HG03135 (cell line): ENCODE results near the gene SEL1L2.

Experiments
- ATAC-seq: cut with Tn5 transposase; IDR thresholded peaks from one replicate; pipeline ENCODE4 v1.9.1; 2021; ENCODE audit warnings: mild to moderate bottlenecking, moderate library complexity; ENCODE audit not compliant: unreplicated experiment

SEL1L2 gene

GRCh38 chr20:13930281-13930680 lies 60.1 kb downstream of the SEL1L2 start:
- no peak for ATAC-seq

DNA sequence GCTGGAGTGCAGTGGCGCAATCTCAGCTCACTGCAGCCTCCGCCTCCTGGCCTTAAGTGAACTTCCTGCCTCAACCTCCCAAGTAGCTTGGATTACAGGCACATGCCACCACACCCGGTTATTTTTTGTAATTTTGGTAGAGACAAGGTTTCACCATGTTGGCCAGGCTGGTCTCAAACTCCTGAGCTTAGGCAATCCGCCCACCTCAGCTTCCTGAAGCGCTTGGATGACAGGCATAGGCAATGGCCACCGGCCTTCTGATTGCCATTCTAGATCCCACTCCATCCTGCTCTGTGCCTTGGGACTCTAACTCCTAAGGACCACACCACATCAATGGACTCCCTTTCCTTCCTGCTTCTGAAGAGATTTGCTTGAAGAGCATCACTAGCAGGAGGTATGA lies 60.6 kb downstream of the SEL1L2 start:
- ATAC-seq, result no peak

DNA sequence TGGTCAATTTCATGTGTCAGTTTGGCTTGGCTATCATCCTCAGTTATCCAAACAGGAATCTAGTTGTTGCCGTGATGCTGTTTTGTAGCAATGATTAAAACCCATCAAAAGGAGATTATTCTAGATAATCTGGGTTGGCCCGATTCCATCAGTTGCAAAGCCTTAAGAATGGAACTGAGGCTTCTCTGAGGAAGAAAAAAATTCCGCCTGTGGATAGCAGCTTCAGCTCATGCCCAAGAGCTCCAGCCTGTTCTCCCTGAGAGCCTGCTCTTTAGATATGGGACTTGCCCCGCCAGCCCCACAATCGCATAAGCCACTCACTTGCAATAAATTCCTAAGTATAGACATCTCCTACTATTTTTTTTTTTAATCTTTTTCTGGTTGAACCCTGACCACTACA lies 61.5 kb downstream of the SEL1L2 start:
- no peak for ATAC-seq

DNA sequence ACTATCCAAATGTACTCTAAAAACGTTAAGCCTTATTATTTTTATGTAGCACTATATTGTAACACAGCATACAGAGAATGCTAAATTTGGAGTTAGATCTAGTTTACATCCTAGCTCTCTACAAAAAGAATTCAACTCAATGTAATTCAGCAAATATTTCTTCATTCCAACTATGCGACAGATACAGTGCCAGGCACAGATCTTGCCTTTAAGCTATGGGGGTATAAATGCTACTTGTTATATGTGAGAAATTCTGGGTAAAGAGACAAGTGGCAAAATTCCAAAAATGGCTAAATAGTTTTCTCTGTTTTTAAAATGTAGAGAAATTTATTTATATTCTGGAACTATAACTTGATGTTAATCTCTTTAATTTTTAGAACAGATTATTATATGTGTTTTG lies 63.2 kb downstream of the SEL1L2 start:
- no peak for ATAC-seq

DNA sequence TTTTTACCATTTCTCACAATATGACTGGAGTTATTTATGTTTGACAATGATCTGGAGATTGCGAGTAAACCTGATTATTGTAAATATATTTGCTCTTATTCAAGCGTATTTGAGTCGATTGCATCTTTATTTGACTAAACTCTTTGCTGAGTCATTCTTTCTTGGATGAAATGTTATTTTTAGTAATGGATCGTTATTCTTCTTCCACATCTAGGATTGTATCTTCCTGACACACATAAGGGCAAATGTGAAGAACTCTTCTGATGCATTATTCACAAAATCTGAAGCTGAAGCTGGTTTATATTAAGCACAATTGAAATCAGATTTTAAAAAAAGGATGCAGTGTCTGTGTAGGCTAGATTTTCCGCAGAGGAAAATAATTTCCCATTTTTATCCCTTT lies 68.2 kb downstream of the SEL1L2 start:
- ATAC-seq, result no peak

DNA sequence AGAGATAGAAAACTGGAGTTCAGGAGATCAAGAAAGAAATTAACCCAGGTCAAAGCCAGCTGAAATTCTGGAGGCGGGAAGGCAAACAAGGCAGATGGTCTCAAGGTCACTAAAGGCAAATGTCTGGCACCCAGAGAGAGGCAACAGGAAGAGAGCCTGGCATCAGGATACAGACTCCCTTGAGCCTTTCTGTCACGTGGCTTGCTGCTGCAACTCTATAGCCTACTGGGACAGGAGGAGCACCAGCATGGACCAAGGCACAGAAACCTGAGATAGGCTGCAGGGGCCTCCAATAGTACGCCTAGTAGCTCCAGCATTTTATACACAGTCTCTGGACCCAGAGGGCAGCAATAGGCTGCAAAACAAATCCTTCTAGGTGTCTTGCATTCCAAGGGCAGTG lies 75.1 kb downstream of the SEL1L2 start:
- ATAC-seq, result no peak

- ATAC-seq, result no peak
Measured at GRCh38 chr20:13913572-13913971, 76.8 kb downstream of the SEL1L2 start.

GRCh38 chr20:13913131-13913530 lies 77.3 kb downstream of the SEL1L2 start:
- ATAC-seq, result no peak

DNA sequence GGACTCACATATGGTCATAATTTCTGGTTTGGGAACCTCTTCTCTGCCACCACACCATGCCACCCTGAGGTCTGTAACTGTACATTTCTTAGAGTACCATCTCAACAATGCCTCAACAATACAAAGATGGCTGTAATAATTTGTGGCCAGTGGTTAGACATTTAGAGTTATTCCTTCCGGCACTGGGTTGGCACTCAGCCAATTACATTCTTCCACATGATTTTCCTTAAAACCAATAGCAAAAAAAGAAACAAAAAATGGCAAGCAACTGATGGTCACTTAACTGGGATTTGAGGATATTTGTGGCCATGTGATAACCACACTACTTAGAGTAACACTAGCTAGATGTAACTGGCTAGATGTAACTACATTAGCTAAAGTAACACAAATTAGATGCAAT lies 79.9 kb downstream of the SEL1L2 start:
- no peak for ATAC-seq

DNA sequence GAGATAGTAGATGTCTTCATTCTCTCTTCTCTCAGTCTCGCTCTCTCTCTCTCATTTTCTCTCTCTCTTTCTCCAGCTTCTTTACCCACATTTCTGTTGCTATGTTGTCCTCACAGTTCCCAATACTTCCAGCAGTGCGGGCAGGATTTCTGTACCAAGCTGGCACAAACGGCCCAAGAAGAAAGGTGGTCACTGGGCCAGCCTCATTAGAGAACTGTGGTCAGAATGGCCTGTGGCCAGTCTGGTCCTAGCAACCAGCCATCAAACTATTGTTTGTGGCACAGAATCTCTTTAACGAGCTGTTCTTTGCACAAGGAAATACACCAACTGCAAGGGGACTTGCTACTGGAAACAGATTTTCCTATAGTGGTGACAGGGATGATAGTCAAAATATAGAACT lies 81.3 kb downstream of the SEL1L2 start:
- ATAC-seq, result no peak

GRCh38 chr20:13904766-13905165 lies 85.6 kb downstream of the SEL1L2 start:
- no peak for ATAC-seq

GRCh38 chr20:13900496-13900895 lies 89.9 kb downstream of the SEL1L2 start:
- no peak for ATAC-seq

DNA sequence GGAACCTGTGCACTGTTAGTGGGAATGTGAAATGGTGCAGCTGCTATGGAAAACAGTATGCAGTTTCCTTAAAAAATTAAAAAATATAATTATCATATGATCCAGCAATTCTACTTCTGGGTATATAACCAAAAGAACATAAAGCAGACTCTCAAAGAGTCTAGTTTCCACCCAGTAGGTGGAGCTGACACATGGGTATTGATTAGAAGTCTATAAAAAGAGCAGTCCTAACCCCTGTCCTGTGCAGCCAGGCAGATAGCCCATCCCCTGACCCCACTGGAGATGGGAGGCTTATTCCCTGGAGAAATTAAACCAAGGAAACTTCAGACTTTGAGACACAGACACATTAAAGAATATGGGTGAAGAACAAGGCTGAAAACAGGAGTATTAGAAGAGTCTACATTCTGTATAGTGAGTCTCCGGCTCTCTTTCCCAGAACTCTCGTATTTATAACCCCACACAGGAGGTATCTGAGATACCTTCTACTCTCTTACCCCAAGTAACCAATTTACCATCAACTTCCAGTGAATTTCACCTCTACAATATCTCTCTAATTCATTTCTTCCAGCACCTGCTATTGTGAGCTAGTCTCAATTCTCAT lies 92.3 kb downstream of the SEL1L2 start:
- no peak for ATAC-seq

DNA sequence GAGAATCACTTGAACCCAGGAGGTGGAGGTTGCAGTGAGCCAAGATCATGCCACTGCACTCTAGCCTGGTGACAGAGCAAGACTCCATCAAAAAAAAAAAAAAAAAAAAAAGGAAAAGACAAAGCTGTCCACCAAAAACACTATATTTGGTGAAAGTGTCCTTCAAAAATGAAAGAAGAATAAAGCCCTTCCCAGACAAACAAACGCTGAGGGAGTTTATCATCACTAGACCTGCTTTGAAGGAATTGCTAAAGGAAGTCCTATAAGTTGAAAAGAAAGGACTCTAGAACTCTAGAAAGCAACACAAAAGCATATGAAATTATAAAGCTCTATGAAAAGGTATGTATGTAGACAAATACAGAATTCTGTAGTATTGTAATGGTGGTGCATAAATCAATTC lies 98.8 kb downstream of the SEL1L2 start:
- ATAC-seq, result no peak

- no peak for ATAC-seq
Measured at GRCh38 chr20:13884803-13885202, 105.6 kb downstream of the SEL1L2 start.

- no peak for ATAC-seq
Measured at GRCh38 chr20:13883425-13883824, 107.0 kb downstream of the SEL1L2 start.

DNA sequence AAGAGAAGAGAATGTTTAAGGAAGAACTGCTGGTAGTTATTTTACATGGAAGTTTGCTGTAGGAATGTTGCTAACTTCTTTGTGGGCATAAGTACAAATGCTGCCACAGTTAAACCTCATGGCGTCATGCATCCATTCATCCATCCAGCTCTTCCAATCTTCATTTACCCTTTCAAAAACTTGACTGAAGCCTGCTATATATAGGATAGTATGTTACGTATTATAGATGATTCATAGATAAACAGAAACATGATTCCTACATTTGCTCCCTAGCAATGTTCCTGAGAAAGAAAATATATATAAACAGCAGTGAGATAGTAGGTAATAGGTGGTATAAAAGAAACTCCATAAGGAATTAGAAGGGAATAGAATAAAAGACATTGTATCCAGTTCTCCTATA lies 111.8 kb downstream of the SEL1L2 start:
- ATAC-seq, result no peak

DNA sequence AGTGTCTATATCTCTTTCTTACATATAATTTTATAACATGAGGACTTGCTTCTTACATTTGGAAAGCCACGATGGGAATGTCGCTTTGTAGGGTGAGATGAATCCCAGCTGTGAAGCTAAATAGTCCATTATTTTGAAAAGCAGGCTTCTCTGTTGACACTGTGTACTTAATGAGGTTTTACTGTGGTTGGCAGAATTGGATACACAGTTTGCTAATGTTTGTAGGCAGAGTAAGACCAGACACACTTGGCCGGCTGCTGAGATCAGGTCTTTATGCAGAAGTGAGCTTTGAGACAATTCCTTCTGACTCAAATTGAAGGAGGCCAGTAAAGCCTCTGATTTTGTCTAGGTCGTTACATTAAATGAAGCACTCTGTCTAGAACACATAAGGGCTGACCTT lies 112.6 kb downstream of the SEL1L2 start:
- no peak for ATAC-seq

GRCh38 chr20:13875265-13875811 lies 115.1 kb downstream of the SEL1L2 start:
- no peak for ATAC-seq

DNA sequence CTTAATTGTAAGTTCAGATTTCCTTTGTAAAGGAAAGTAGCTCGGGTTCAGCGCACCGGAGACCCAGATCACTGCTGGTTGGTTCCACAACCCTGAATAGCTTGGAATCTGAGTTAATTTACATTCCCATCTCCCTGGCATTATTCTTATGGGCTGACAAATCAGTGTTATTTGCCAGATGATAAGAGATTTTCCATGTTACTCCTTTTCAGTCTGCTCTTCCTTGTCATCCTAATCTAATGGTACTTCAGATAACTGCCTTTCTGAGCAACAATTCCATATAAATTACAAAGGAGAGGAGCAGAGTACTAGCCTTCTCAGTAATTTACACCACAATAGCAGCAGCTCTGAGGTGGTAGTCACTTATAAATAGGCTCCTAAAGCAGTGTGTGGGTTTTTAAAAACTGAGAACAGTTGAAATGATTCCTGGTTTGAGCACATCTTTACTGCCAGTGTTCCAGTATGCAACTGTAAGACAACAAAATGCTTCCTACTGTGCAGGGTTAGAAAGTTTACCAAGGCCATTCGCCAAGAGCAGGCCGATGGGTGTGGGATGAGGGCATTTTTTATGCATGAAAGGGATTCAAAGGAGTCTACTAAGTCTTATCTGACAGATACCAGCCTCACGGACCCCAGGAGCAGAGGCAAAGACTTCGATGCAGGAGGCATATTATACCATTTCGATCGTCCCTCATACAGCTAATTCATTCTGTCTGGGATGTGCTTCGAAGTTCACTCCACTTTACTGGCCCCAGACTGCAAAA lies 115.8 kb downstream of the SEL1L2 start:
- no peak for ATAC-seq

DNA sequence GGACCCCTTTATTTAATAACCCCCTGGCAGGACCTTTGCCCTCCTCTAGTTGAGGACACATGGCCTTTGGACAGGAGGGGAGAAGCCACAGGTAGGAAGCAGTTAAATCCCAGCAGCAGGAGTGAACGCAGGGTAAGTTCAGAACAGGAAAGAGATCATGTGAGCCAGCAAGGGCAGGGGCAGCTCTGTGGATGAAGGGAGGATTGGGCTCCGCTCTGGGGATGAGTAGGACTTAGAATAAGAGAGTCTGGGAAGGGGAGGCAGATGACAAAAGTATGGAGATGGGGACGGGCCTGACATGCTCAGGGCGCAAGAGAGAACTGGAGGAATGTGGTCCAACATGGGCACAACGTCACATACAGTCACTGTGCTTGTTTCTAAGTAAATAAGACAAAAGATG lies 116.6 kb downstream of the SEL1L2 start:
- no peak for ATAC-seq

DNA sequence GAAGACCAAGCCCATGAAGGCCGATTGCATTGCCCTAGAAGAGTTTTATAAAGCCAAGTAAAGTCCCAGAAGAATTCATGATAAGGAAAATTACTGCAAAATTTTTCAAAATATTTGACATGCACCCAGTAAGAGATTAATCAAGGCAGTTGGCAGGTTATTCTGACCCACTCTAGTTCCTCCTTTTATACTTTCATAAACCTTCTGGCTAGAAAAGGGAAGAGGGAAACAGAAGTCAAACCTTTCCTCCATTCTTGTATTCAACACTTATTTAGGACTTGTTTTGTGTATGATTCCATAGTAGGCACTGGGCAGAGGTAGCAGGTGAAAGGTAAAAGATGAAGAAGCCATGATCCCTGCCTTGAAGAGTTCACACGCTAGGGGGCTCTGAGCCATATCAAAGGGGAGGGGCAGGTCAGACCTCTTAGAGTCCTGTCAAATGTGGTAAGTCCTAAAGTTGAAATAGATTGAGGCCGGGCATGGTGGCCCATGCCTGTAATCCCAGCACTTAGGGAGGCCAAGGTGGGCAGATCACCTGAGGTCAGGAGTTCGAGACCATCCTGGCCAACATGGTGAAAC lies 120.2 kb downstream of the SEL1L2 start:
- no peak for ATAC-seq
